ENCODE results near the gene FMNL1. TPM values are rescaled to one million over a fixed set of nuclear protein-coding genes. Genes with fewer than 3 reads are reported as not detected.

The FMNL1 gene
- total RNA-seq, 6 donors from 2014 or later: 42.9 to 119 (median 98.3) TPM

GRCh38 chr17:45236282-45236606, 14.6 kb downstream of the FMNL1 start:
- H3K4me1 ChIP-seq: peaks cover 3 to 27% (median 7%) of the 10 kb centered on the region in 4 donors
- no peaks in the 10 kb centered on the region for H3K9me3 ChIP-seq
- H3K4me3 ChIP-seq: no peak overlapping the region
- ATAC-seq (ENCODE audit: low FRiP score in 2 of 2) (no peak), DNase-seq (no peak)
- peaks cover 3 to 54% (median 30%) of the 10 kb centered on the region in 4 donors for H3K36me3 ChIP-seq
- TF ChIP-seq, protein P1, sequence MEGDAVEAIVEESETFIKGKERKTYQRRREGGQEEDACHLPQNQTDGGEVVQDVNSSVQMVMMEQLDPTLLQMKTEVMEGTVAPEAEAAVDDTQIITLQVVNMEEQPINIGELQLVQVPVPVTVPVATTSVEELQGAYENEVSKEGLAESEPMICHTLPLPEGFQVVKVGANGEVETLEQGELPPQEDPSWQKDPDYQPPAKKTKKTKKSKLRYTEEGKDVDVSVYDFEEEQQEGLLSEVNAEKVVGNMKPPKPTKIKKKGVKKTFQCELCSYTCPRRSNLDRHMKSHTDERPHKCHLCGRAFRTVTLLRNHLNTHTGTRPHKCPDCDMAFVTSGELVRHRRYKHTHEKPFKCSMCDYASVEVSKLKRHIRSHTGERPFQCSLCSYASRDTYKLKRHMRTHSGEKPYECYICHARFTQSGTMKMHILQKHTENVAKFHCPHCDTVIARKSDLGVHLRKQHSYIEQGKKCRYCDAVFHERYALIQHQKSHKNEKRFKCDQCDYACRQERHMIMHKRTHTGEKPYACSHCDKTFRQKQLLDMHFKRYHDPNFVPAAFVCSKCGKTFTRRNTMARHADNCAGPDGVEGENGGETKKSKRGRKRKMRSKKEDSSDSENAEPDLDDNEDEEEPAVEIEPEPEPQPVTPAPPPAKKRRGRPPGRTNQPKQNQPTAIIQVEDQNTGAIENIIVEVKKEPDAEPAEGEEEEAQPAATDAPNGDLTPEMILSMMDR (IDR thresholded peaks at IDR 0.05): no peak
- TF ChIP-seq POLR2AphosphoS5 (IDR thresholded peaks at IDR 0.05): no peak
- TF ChIP-seq POLR2A (IDR thresholded peaks at IDR 0.05): no peak
- no peak for TF ChIP-seq EP300 (IDR thresholded peaks at IDR 0.05)
- 85 to 92% methylated on average over 3 to 5 of the region's 5 CpGs for WGBS, 2 donors
- H3K27me3 ChIP-seq: no peaks in the 10 kb centered on the region
- no peak overlapping the region for H3K27ac ChIP-seq

DNA sequence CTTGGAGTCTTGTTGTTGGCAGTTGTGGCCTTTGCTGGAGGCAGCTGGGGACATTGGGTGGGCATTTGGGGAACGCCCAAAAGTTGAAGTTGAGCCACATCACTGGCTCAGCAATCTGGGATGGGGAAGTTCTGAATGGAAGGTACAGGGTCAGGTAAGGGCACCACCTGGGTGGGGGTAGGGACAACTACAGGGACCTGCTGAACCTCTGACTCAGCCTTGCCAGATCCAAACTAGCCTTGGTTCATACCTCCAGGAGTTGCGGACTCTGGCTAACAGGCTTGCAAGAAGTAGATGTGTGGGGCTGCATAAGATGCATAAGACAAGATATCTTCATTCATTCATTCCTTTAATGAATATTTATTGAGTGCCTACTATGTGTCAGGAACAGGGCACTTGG, 16.0 kb downstream of the FMNL1 start:
- Histone ChIP-seq H3K36me3 (peaks cover 3 to 61% (median 35%) of the 10 kb centered on the region in 4 donors), H3K4me1 (peaks cover 3 to 28% (median 9%) of the 10 kb centered on the region in 4 donors), H3K27ac (no peak overlapping the region), H3K9me3 (no peaks in the 10 kb centered on the region), H3K27me3 (no peaks in the 10 kb centered on the region), H3K4me3 (no peak overlapping the region)
- ATAC-seq (ENCODE audit: low FRiP score in 2 of 2) (no peak), DNase-seq (no peak)
- TF ChIP-seq POLR2A (IDR thresholded peaks at IDR 0.05): no peak
- no peak for TF ChIP-seq EP300 (IDR thresholded peaks at IDR 0.05)
- TF ChIP-seq, protein P1 (IDR thresholded peaks at IDR 0.05): no peak
- TF ChIP-seq POLR2AphosphoS5 (IDR thresholded peaks at IDR 0.05): no peak
- 93 to 96% methylated on average over 2 of the region's 2 CpGs for WGBS, 2 donors

- H3K9me3 ChIP-seq: no peaks in the 10 kb centered on the region
- H3K36me3 ChIP-seq: peaks cover 3 to 67% (median 39%) of the 10 kb centered on the region in 4 donors
- peaks cover 3 to 28% (median 9%) of the 10 kb centered on the region in 4 donors for H3K4me1 ChIP-seq
- peak overlapping the region in 1 of 4 donors; percentile 15 for H3K27ac ChIP-seq
- H3K27me3 ChIP-seq: no peaks in the 10 kb centered on the region
- H3K4me3 ChIP-seq: no peak overlapping the region
- no peak for TF ChIP-seq EP300 (IDR thresholded peaks at IDR 0.05)
- TF ChIP-seq POLR2AphosphoS5 (IDR thresholded peaks at IDR 0.05): no peak
- no peak for TF ChIP-seq POLR2A (IDR thresholded peaks at IDR 0.05)
- TF ChIP-seq, protein P1 (IDR thresholded peaks at IDR 0.05): no peak
- WGBS, 2 donors: 95 to 96% methylated on average over 7 of the region's 7 CpGs
- peak in 1 of 2 donors; percentile 16 for DNase-seq
- ATAC-seq (ENCODE audit: low FRiP score in 2 of 2): no peak
Observed at GRCh38 chr17:45238155-45238774, 16.6 kb downstream of the FMNL1 start.

GRCh38 chr17:45240905-45241327, 19.2 kb downstream of the FMNL1 start:
- peaks cover 3 to 85% (median 53%) of the 10 kb centered on the region in 4 donors for H3K36me3 ChIP-seq
- 61 to 64% methylated on average over 21 of the region's 21 CpGs for WGBS, 2 donors
- H3K9me3 ChIP-seq: no peaks in the 10 kb centered on the region
- H3K27ac ChIP-seq: no peak overlapping the region
- no peaks in the 10 kb centered on the region for H3K27me3 ChIP-seq
- TF ChIP-seq EP300 (IDR thresholded peaks at IDR 0.05): no peak
- TF ChIP-seq, protein P1 (IDR thresholded peaks at IDR 0.05): no peak
- no peak for TF ChIP-seq POLR2AphosphoS5 (IDR thresholded peaks at IDR 0.05)
- TF ChIP-seq POLR2A (IDR thresholded peaks at IDR 0.05): no peak
- peak in 1 of 2 donors; percentile 77 for DNase-seq
- H3K4me3 ChIP-seq: peak overlapping the region in 3 of 4 donors; percentile 35 to 42 (median 38)
- H3K4me1 ChIP-seq: peaks cover 3 to 17% (median 10%) of the 10 kb centered on the region in 4 donors
- no peak for ATAC-seq (ENCODE audit: low FRiP score in 2 of 2)

Data from upper lobe of left lung (tissue), 6 donors.